ENCODE results near the gene KDR. TPM values are rescaled to one million over a fixed set of nuclear protein-coding genes. Genes with fewer than 3 reads are reported as not detected.

KDR gene
- total and polyA plus RNA-seq, 9 of the 15 experiments (the other 6 are each of a cell fraction or from before 2014, with no cell fraction given) = 0.13 TPM; not detected in 8

DNA sequence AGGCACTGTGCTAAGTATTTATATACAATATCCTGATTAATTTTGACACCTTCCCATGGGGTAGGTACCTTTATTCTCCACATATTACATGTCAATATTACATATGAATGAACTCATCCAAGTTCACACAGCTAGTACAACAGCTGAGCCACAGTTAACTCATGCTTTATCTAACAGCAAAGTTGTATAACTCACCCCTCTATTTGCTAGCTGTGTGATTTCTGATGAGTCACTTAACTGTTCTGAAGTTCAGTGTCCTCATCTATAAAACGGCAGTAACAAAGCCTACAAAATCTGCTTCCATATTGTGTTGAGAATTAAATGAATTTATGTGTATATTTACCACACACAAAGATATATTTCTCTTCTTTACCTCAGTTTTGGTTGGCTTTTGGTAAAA lies 48.2 kb upstream of the KDR start:
- H3K4me1 ChIP-seq (replicated peaks in 1 of 2; ENCODE audit: control insufficient read depth in 2 of 2, insufficient read depth in 2 of 2, low read length in 2 of 2) = no peaks in the 10 kb centered on the region
- in situ Hi-C loops (cut with MboI) = no loop called here
- WGBS (ENCODE audit: insufficient coverage, low coverage, missing lambda C conversion rate) = 6% methylated on average over 1 of the region's 1 CpG
- no peaks in the 10 kb centered on the region for H3K9me1 ChIP-seq (ENCODE audit: control insufficient read depth, insufficient read depth, low read length)
- POLR2A ChIA-PET = no interaction called here
- no peaks in the 10 kb centered on the region for H3K79me2 ChIP-seq (ENCODE audit: control insufficient read depth, insufficient read depth, low read length)
- intact Hi-C loops (cut with micrococcal nuclease) = no loop called here
- DNase-seq (ENCODE audit: extremely low read depth in 1 of 4, low spot score in 3 of 4) (no peak), FAIRE-seq (no peak), ATAC-seq (no peak)
- no TSS peak for BruUV-seq (replicated peaks)
- no peak overlapping the region for H3K4me2 ChIP-seq (ENCODE audit: insufficient read depth, low read length)
- no peaks in the 10 kb centered on the region; a peak in 1 of 5 replicates for H3K27me3 ChIP-seq (ENCODE audit: control insufficient read depth in 2 of 2, insufficient read depth in 2 of 2, low read length in 2 of 2)
- no peaks in the 10 kb centered on the region for H4K20me1 ChIP-seq (replicated peaks; ENCODE audit: control insufficient read depth, insufficient read depth, low read length)
- no peaks in the 10 kb centered on the region for H3K9me3 ChIP-seq (replicated peaks; ENCODE audit: control insufficient read depth, insufficient read depth, low read depth, low read length)
- CTCF ChIA-PET (ENCODE audit: low intra/inter-chr PET ratio) = no interaction called here
- H2AFZ ChIP-seq (ENCODE audit: low read depth, low read length) = no peak overlapping the region
- no peaks in the 10 kb centered on the region for H3K36me3 ChIP-seq (ENCODE audit: control insufficient read depth, insufficient read depth, low read length)
- H3K27ac ChIP-seq (ENCODE audit: extremely low read depth, low read depth, low read length) = no peak overlapping the region
- H3K9ac ChIP-seq (ENCODE audit: insufficient read depth in 1 of 2, low read depth in 2 of 2, low read length in 2 of 2) = no peak overlapping the region
- no peak overlapping the region for H3K4me3 ChIP-seq
- TF ChIP-seq SAFB2 (IDR thresholded peaks at IDR 0.05; ENCODE audit: borderline replicate concordance, low read depth, low read length, severe bottlenecking) (no peak), RNF2 (IDR thresholded peaks at IDR 0.05) (no peak), TGIF2 (CRISPR knock-in tag; IDR thresholded peaks at IDR 0.05) (no peak), HMG20B (CRISPR knock-in tag; IDR thresholded peaks at IDR 0.05) (no peak), FOSL1 (tag; conservative IDR thresholded peaks at IDR 0.05) (peak; percentile 45; the same call in 1 of the 2 replicates), ZNF764 (CRISPR knock-in tag; IDR thresholded peaks at IDR 0.05; ENCODE audit: low read depth) (no peak), MAFF (IDR thresholded peaks at IDR 0.05; ENCODE audit: low read length) (0 out of 2 replicates have a peak, but pooled peaks have one; percentile 9), MBD2 (IDR thresholded peaks at IDR 0.05; ENCODE audit: borderline replicate concordance, low read depth) (no peak), MCM7 (IDR thresholded peaks at IDR 0.05) (no peak), MAFG (tag; conservative IDR thresholded peaks at IDR 0.05) (peak; percentile 69), ZNF23 (CRISPR knock-in tag; IDR thresholded peaks at IDR 0.05) (no peak), NFE2 (IDR thresholded peaks at IDR 0.05; ENCODE audit: low read depth) (0 out of 2 replicates have a peak, but pooled peaks have one; percentile 24), ZNF75A (CRISPR knock-in tag; IDR thresholded peaks at IDR 0.05) (no peak), NONO (IDR thresholded peaks at IDR 0.05; ENCODE audit: low read depth in 2 of 2, low read length in 1 of 2) (no peak), ZNF785 (CRISPR knock-in tag; IDR thresholded peaks at IDR 0.05) (no peak), ZSCAN32 (CRISPR knock-in tag; IDR thresholded peaks at IDR 0.05) (no peak), ETV1 (tag; conservative IDR thresholded peaks at IDR 0.05; ENCODE audit: low read depth) (no peak), FOXP1 (CRISPR knock-in tag; IDR thresholded peaks at IDR 0.05) (no peak), MEF2D (tag; conservative IDR thresholded peaks at IDR 0.05; ENCODE audit: low read depth) (no peak), MXI1 (IDR thresholded peaks at IDR 0.05; ENCODE audit: low read depth, low read length) (no peak), MECOM (CRISPR knock-in tag; IDR thresholded peaks at IDR 0.05) (no peak), ZKSCAN3 (CRISPR knock-in tag; IDR thresholded peaks at IDR 0.05) (no peak), RBFOX2 (IDR thresholded peaks at IDR 0.05; ENCODE audit: low read depth, low read length) (no peak)
- TF ChIP-seq, protein P1, sequence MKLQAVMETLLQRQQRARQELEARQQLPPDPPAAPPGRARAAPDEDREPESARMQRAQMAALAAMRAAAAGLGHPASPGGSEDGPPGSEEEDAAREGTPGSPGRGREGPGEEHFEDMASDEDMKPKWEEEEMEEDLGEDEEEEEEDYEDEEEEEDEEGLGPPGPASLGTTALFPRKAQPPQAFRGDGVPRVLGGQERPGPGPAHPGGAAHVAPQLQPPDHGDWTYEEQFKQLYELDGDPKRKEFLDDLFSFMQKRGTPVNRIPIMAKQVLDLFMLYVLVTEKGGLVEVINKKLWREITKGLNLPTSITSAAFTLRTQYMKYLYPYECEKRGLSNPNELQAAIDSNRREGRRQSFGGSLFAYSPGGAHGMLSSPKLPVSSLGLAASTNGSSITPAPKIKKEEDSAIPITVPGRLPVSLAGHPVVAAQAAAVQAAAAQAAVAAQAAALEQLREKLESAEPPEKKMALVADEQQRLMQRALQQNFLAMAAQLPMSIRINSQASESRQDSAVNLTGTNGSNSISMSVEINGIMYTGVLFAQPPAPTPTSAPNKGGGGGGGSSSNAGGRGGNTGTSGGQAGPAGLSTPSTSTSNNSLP (IDR thresholded peaks at IDR 0.05; ENCODE audit: borderline replicate concordance, low read depth, low read length) = no peak
- TF ChIP-seq, protein P2, sequence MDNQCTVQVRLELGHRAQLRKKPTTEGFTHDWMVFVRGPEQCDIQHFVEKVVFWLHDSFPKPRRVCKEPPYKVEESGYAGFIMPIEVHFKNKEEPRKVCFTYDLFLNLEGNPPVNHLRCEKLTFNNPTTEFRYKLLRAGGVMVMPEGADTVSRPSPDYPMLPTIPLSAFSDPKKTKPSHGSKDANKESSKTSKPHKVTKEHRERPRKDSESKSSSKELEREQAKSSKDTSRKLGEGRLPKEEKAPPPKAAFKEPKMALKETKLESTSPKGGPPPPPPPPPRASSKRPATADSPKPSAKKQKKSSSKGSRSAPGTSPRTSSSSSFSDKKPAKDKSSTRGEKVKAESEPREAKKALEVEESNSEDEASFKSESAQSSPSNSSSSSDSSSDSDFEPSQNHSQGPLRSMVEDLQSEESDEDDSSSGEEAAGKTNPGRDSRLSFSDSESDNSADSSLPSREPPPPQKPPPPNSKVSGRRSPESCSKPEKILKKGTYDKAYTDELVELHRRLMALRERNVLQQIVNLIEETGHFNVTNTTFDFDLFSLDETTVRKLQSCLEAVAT (IDR thresholded peaks at IDR 0.05) = no peak
